Fibroblast of the aortic adventitia (primary cell): ENCODE results near the gene CD300LB. TPM values are rescaled to one million over a fixed set of nuclear protein-coding genes. Genes with fewer than 3 reads are reported as not detected.
A peak's percentile ranks its signal among the peaks of the same experiment; 100 is the strongest.

ENCODE experiments used
- DNase-seq: peaks from one replicate; pipeline ENCODE4 v3.0.0-alpha.2; 2010; ENCODE audit warnings: low read depth
- H3K4me3 ChIP-seq: 2 replicates; pipeline ENCODE4 v1.5.1; 2011; ENCODE audit warnings: low read depth, mild to moderate bottlenecking, control low read depth, low read length, moderate library complexity
- CTCF ChIP-seq: IDR thresholded peaks from 2 replicates; pipeline ENCODE4 v1.5.1; 2011; ENCODE audit warnings: mild to moderate bottlenecking, low read length, control low read depth, inconsistent platforms; ENCODE audit not compliant: insufficient read depth
- total RNA-seq: library from RNA; depleted of rRNA; stranded (reverse); fragments of >200 nt; gene quantifications from 2 replicates; pipeline ENCODE4 v1.2.3, GENCODE V29; 2012; ENCODE audit warnings: low replicate concordance

CD300LB gene
- total RNA-seq, 1 donor: not detected

- H3K4me3 ChIP-seq: no peak overlapping the region
- no peak for TF ChIP-seq CTCF
- peak; percentile 94 for DNase-seq
Measured at GRCh38 chr17:74569020-74570003, 38.0 kb upstream of the CD300LB start.

- no peak overlapping the region for H3K4me3 ChIP-seq
- TF ChIP-seq CTCF: no peak
- peak; percentile 59 for DNase-seq
Measured at GRCh38 chr17:74568106-74568873, 37.0 kb upstream of the CD300LB start.

- no peak within 1 kb of the TSS for H3K4me3 ChIP-seq
- no peak for TF ChIP-seq CTCF
- no peak for DNase-seq
Measured at GRCh38 chr17:74567397-74567796, 36.1 kb upstream of the CD300LB start, which contains the start of gene CD300H. TSS of gene CD300H (minus strand) at chr17:74567509.

- DNase-seq: peak; percentile 14
- no peak overlapping the region for H3K4me3 ChIP-seq
- peak; percentile 39 for TF ChIP-seq CTCF
Measured at GRCh38 chr17:74566132-74566753, 35.0 kb upstream of the CD300LB start.

- DNase-seq: no peak
- TF ChIP-seq CTCF: no peak
- no peak overlapping the region for H3K4me3 ChIP-seq
Measured at GRCh38 chr17:74565126-74565525, 33.9 kb upstream of the CD300LB start.

- TF ChIP-seq CTCF: no peak
- no peak for DNase-seq
- H3K4me3 ChIP-seq: no peak overlapping the region
Measured at GRCh38 chr17:74563358-74563757, 32.1 kb upstream of the CD300LB start.
